HepG2 (cell line): ENCODE measurements around the gene RBM23. TPM values are rescaled to one million over a fixed set of nuclear protein-coding genes. Genes with fewer than 3 reads are reported as not detected.

Experiments
- HES4 ChIP-seq: sonication (generic); formaldehyde crosslinking; IDR thresholded peaks from 2 replicates; pipeline ENCODE4 v1.9.0; 2021; ENCODE audit warnings: mild to moderate bottlenecking, missing genetic modification reagents, borderline replicate concordance
- HOXA5 ChIP-seq: sonication (generic); formaldehyde crosslinking; IDR thresholded peaks from 2 replicates; pipeline ENCODE4 v1.4.0; 2020; ENCODE audit warnings: missing genetic modification reagents
- MLX ChIP-seq: IDR thresholded peaks from 2 replicates; pipeline ENCODE4 v1.6.1; 2016
- REST ChIP-seq, 2 experiments: IDR thresholded peaks; 2 replicates each; pipeline ENCODE4 v1.6.1; 2011 to 2012; ENCODE audit warnings: low read length in 2 of 2, borderline replicate concordance in 1 of 2, low read depth in 1 of 2, mild to moderate bottlenecking in 1 of 2, moderate library complexity in 1 of 2
- SMAD3 ChIP-seq: sonication (generic); formaldehyde crosslinking; IDR thresholded peaks from 2 replicates; pipeline ENCODE4 v1.4.0; 2020; ENCODE audit warnings: missing genetic modification reagents
- SNAPC2 ChIP-seq: sonication (generic); formaldehyde crosslinking; IDR thresholded peaks from 2 replicates; pipeline ENCODE4 v1.8.1; 2022; ENCODE audit warnings: mild to moderate bottlenecking, missing genetic modification reagents
- ZFX ChIP-seq: sonication (generic); formaldehyde crosslinking; IDR thresholded peaks from 2 replicates; pipeline ENCODE4 v1.4.0; 2020; ENCODE audit warnings: mild to moderate bottlenecking, low read depth, missing genetic modification reagents, moderate library complexity
- ZHX2 ChIP-seq, 2 experiments: sonication (generic) in 1 of 2; formaldehyde crosslinking in 1 of 2; IDR thresholded peaks; 2 replicates each; pipeline versions ENCODE4 v1.6.1 to v1.9.0; 2014 to 2022; ENCODE audit warnings: antibody characterized with exemption in 1 of 2, borderline replicate concordance in 1 of 2, inconsistent platforms in 1 of 2, low read depth in 1 of 2, missing genetic modification reagents in 1 of 2
- ZNF747 ChIP-seq: sonication (generic); formaldehyde crosslinking; IDR thresholded peaks from 2 replicates; pipeline ENCODE4 v1.8.1; 2023; ENCODE audit warnings: missing genetic modification reagents, mild to moderate bottlenecking, borderline replicate concordance
- ZNF839 ChIP-seq: sonication (generic); formaldehyde crosslinking; IDR thresholded peaks from 2 replicates; pipeline ENCODE4 v1.4.0; 2020; ENCODE audit warnings: missing genetic modification reagents, mild to moderate bottlenecking, borderline replicate concordance
- ZNF878 ChIP-seq: sonication (generic); formaldehyde crosslinking; IDR thresholded peaks from 2 replicates; pipeline ENCODE4 v1.8.1; 2023; ENCODE audit warnings: mild to moderate bottlenecking, missing genetic modification reagents, moderate library complexity
- polyA plus RNA-seq, 8 experiments: library from polyadenylated mRNA; depleted of rRNA in 3 of 8; stranded (reverse) in 7 of 8; unstranded in 1 of 8; fragments of >200 nt; fragmentation: Illumina TruSeq in 4 of 8; extraction: Trizol in 4 of 8; gene quantifications; 2 replicates each; pipeline versions ENCODE4 v1.2.1 to v1.2.3, GENCODE V29; 2011 to 2016; ENCODE audit warnings: low read depth in 4 of 8, missing spikeins in 1 of 8, mixed read lengths in 1 of 8; ENCODE audit not compliant: insufficient read depth in 1 of 8
- total RNA-seq, 5 experiments: library from RNA; depleted of rRNA; stranded (reverse); fragments of >200 nt; fragmentation: Illumina TruSeq; extraction: Trizol; gene quantifications; 2 replicates each; pipeline ENCODE4 v1.2.3, GENCODE V29; 2016; ENCODE audit warnings: low read depth in 1 of 5
- TF ChIP-seq, protein P1 (sequence below): sonication (generic); formaldehyde crosslinking; IDR thresholded peaks from 2 replicates; pipeline ENCODE4 v1.8.0; 2022; ENCODE audit warnings: mild to moderate bottlenecking, missing genetic modification reagents, moderate library complexity
- TF ChIP-seq, protein P2 (sequence below): sonication (generic); formaldehyde crosslinking; IDR thresholded peaks from 2 replicates; pipeline ENCODE4 v1.4.0; 2020; ENCODE audit warnings: mild to moderate bottlenecking, missing genetic modification reagents

RBM23 gene
- total and polyA plus RNA-seq, 2 of the 13 experiments (the other 11 are each of a cell fraction or from before 2014, with no cell fraction given) = 1.5 to 2.1 TPM

- peak; percentile 96 for TF ChIP-seq ZHX2 (IDR thresholded peaks at IDR 0.05; ENCODE audit: low read depth)
- peak; percentile 95; the same call in 1 of the 2 replicates for TF ChIP-seq ZHX2 (CRISPR knock-in tag; IDR thresholded peaks at IDR 0.05; ENCODE audit: borderline replicate concordance)
- TF ChIP-seq REST (IDR thresholded peaks at IDR 0.05; ENCODE audit: borderline replicate concordance in 1 of 2, low read depth in 1 of 2, low read length in 2 of 2) = peak in 1 of 2 experiments; percentile 77; a peak in 1 of 4 replicates
- TF ChIP-seq ZNF878 (CRISPR knock-in tag) = no peak
- TF ChIP-seq, protein P1, sequence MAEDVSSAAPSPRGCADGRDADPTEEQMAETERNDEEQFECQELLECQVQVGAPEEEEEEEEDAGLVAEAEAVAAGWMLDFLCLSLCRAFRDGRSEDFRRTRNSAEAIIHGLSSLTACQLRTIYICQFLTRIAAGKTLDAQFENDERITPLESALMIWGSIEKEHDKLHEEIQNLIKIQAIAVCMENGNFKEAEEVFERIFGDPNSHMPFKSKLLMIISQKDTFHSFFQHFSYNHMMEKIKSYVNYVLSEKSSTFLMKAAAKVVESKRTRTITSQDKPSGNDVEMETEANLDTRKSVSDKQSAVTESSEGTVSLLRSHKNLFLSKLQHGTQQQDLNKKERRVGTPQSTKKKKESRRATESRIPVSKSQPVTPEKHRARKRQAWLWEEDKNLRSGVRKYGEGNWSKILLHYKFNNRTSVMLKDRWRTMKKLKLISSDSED (CRISPR knock-in tag) = no peak
- TF ChIP-seq ZFX = peak; percentile 85; the same call in 1 of the 2 replicates
- TF ChIP-seq SMAD3 (CRISPR knock-in tag) = peak; percentile 99
- TF ChIP-seq, protein P2, sequence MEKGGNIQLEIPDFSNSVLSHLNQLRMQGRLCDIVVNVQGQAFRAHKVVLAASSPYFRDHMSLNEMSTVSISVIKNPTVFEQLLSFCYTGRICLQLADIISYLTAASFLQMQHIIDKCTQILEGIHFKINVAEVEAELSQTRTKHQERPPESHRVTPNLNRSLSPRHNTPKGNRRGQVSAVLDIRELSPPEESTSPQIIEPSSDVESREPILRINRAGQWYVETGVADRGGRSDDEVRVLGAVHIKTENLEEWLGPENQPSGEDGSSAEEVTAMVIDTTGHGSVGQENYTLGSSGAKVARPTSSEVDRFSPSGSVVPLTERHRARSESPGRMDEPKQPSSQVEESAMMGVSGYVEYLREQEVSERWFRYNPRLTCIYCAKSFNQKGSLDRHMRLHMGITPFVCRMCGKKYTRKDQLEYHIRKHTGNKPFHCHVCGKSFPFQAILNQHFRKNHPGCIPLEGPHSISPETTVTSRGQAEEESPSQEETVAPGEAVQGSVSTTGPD (CRISPR knock-in tag) = no peak
- TF ChIP-seq HOXA5 (CRISPR knock-in tag) = peak; percentile 99
- TF ChIP-seq HES4 (CRISPR knock-in tag) = 0 out of 2 replicates have a peak, but pooled peaks have one; percentile 5
- TF ChIP-seq ZNF839 = no peak; the same call in 1 of the 2 replicates
- TF ChIP-seq SNAPC2 (CRISPR knock-in tag) = peak; percentile 42; the same call in 1 of the 2 replicates
- peak; percentile 91 for TF ChIP-seq MLX (CRISPR knock-in tag)
- peak; percentile 99; the same call in 1 of the 2 replicates for TF ChIP-seq ZNF747 (CRISPR knock-in tag)
Measured at GRCh38 chr14:22929104-22929960, 10.4 kb upstream of the RBM23 start, which contains the start of gene PRMT5 (continued).
